ENCODE results near the gene SULF2. TPM values are rescaled to one million over a fixed set of nuclear protein-coding genes. Genes with fewer than 3 reads are reported as not detected.

SULF2 gene
- total and polyA plus RNA-seq, 2 of the 13 experiments (the other 11 are each of a cell fraction or from before 2014, with no cell fraction given), result 7.2 to 50.9 TPM

GRCh38 chr20:47733892-47734291, 51.4 kb downstream of the SULF2 start (continued):
- TF ChIP-seq ZNF691 (CRISPR knock-in tag; IDR thresholded peaks at IDR 0.05; ENCODE audit: borderline replicate concordance, low read depth) (no peak), RFXAP (CRISPR knock-in tag; IDR thresholded peaks at IDR 0.05; ENCODE audit: borderline replicate concordance) (no peak), ZNF605 (CRISPR knock-in tag; IDR thresholded peaks at IDR 0.05) (no peak), RXRA (CRISPR knock-in tag; IDR thresholded peaks at IDR 0.05) (no peak), HNRNPH1 (optimal IDR thresholded peaks at IDR 0.05; ENCODE audit: low read depth, low read length) (no peak), ZNF430 (CRISPR knock-in tag; IDR thresholded peaks at IDR 0.05) (no peak), U2AF2 (IDR thresholded peaks at IDR 0.05; ENCODE audit: low read depth, low read length) (no peak), ZNF407 (CRISPR knock-in tag; IDR thresholded peaks at IDR 0.05; ENCODE audit: not compliant biosample characterization) (no peak), ZNF589 (CRISPR knock-in tag; conservative IDR thresholded peaks at IDR 0.05) (no peak)
- TF ChIP-seq, protein P1, sequence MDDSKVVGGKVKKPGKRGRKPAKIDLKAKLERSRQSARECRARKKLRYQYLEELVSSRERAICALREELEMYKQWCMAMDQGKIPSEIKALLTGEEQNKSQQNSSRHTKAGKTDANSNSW (CRISPR knock-in tag; IDR thresholded peaks at IDR 0.05; ENCODE audit: borderline replicate concordance), result no peak
- TF ChIP-seq, protein P2, sequence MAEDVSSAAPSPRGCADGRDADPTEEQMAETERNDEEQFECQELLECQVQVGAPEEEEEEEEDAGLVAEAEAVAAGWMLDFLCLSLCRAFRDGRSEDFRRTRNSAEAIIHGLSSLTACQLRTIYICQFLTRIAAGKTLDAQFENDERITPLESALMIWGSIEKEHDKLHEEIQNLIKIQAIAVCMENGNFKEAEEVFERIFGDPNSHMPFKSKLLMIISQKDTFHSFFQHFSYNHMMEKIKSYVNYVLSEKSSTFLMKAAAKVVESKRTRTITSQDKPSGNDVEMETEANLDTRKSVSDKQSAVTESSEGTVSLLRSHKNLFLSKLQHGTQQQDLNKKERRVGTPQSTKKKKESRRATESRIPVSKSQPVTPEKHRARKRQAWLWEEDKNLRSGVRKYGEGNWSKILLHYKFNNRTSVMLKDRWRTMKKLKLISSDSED (CRISPR knock-in tag; IDR thresholded peaks at IDR 0.05), result no peak
- TF ChIP-seq, protein P3, sequence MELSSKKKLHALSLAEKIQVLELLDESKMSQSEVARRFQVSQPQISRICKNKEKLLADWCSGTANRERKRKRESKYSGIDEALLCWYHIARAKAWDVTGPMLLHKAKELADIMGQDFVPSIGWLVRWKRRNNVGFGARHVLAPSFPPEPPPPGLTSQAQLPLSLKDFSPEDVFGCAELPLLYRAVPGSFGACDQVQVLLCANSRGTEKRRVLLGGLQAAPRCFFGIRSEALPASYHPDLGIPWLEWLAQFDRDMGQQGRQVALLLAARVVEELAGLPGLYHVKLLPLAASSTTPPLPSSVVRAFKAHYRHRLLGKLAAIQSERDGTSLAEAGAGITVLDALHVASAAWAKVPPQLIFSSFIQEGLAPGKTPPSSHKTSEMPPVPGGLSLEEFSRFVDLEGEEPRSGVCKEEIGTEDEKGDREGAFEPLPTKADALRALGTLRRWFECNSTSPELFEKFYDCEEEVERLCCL (CRISPR knock-in tag; IDR thresholded peaks at IDR 0.05; ENCODE audit: borderline replicate concordance), result no peak
- TF ChIP-seq, protein P4, sequence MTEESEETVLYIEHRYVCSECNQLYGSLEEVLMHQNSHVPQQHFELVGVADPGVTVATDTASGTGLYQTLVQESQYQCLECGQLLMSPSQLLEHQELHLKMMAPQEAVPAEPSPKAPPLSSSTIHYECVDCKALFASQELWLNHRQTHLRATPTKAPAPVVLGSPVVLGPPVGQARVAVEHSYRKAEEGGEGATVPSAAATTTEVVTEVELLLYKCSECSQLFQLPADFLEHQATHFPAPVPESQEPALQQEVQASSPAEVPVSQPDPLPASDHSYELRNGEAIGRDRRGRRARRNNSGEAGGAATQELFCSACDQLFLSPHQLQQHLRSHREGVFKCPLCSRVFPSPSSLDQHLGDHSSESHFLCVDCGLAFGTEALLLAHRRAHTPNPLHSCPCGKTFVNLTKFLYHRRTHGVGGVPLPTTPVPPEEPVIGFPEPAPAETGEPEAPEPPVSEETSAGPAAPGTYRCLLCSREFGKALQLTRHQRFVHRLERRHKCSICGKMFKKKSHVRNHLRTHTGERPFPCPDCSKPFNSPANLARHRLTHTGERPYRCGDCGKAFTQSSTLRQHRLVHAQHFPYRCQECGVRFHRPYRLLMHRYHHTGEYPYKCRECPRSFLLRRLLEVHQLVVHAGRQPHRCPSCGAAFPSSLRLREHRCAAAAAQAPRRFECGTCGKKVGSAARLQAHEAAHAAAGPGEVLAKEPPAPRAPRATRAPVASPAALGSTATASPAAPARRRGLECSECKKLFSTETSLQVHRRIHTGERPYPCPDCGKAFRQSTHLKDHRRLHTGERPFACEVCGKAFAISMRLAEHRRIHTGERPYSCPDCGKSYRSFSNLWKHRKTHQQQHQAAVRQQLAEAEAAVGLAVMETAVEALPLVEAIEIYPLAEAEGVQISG (CRISPR knock-in tag; IDR thresholded peaks at IDR 0.05), result no peak

All from HepG2 (cell line).